Measurements from ENCODE around the gene FPGS.

GRCh38 chr9:127809540-127810377 is 7.1 kb downstream of the FPGS start:
- TF ChIP-seq CTCF (IDR thresholded peaks at IDR 0.05; ENCODE audit: borderline replicate concordance, extremely low read depth, low read length, poor library complexity, severe bottlenecking) (no peak), EZH2 (IDR thresholded peaks at IDR 0.05; ENCODE audit: borderline replicate concordance, low read depth, low read length, severe bottlenecking) (no peak)

Measured in DND-41 (cell line).